Psoas muscle (tissue), 8 donors: ENCODE data around the gene CLMN. TPM values are rescaled to one million over a fixed set of nuclear protein-coding genes. Genes with fewer than 3 reads are reported as not detected.

ENCODE experiments used
- ATAC-seq, 4 donors: fragments of 200-7000 bp; cut with Tn5 transposase; one replicate each; pipeline ENCODE4 v1.9.1; 2020; ENCODE audit warnings: moderate library complexity in 3 of 4, mild to moderate bottlenecking in 2 of 4
- DNase-seq, 2 donors: peaks; one replicate each; pipeline ENCODE4 v3.0.0-alpha.2; 2020
- H3K27ac ChIP-seq: fragments of 200-600 bp; one replicate; pipeline ENCODE4 v1.8.0; 2022
- H3K27me3 ChIP-seq, 3 donors: fragments of 200-600 bp in 1 of 3; one replicate each; pipeline versions ENCODE4 v1.6.1 to v1.8.0; 2013 to 2022; ENCODE audit warnings: low read length in 2 of 3, mild to moderate bottlenecking in 2 of 3, moderate library complexity in 1 of 3; ENCODE audit not compliant: insufficient read depth in 3 of 3
- H3K36me3 ChIP-seq, 2 donors: fragments of 200-600 bp in 1 of 2; one replicate each; pipeline versions ENCODE4 v1.6.1 to v1.8.0; 2013 to 2022; ENCODE audit warnings: low read depth in 1 of 2, mild to moderate bottlenecking in 1 of 2, moderate library complexity in 1 of 2; ENCODE audit not compliant: insufficient read depth in 1 of 2
- H3K4me1 ChIP-seq: fragments of 200-600 bp; one replicate; pipeline ENCODE4 v1.8.0; 2022
- H3K4me3 ChIP-seq: fragments of 200-600 bp; one replicate; pipeline ENCODE4 v1.8.0; 2022; ENCODE audit warnings: mild to moderate bottlenecking
- H3K9me3 ChIP-seq: fragments of 200-600 bp; one replicate; pipeline ENCODE4 v1.8.0; 2022
- WGBS, 3 donors: extraction: QIAGEN DNeasy Blood & Tissue Kit; methylation state at CpG; one replicate each; pipeline versions ENCODE4 v1.1.6 to v1.1.7; 2013; 5-methylcytosine and 5-hydroxymethylcytosine counted together
- intact Hi-C, 2 donors: fragments of 100-400 bp; cut with DNase I; formaldehyde crosslinking; loops; one replicate each; pipeline versions ENCODE4 v1.11.0 to v1.14.2; 2022
- polyA plus RNA-seq, 3 donors: library from polyadenylated mRNA; stranded (reverse); fragments of 200-250 nt; gene quantifications; one replicate each; pipeline ENCODE4 v1.2.3, GENCODE V29; 2013
- total RNA-seq, 4 donors: library from RNA; stranded (reverse); fragmentation: NEBNext Ultra II Directional in 2 of 4; extraction: Animal tissue kit (Norgen Biotek cat#: 25700) in 2 of 4; gene quantifications; one replicate each; pipeline versions ENCODE4 v1.2.1 to v1.2.4, GENCODE V29; 2021 to 2023
- TF ChIP-seq, protein P1 (sequence below): fragments of 200-600 bp; IDR thresholded peaks from one replicate; pipeline ENCODE4 v1.8.0; 2022; ENCODE audit warnings: antibody characterized with exemption
- donor health status: healthy with polysubstance abuse.
- donor health status: DM: no; HTN: no; CAD: no; lungs with moderate emphysema.
- donor health status: Bipolar disorder and iron deficiency.
- donor health status: healthy.
- donor health status: DM: yes; HTN: yes; CAD: no.
- donor health status: DM: no; HTN: no; CAD: no.
- donor health status: DM: no; HTN: no; CAD: no.
- donor health status: DM: yes; HTN: yes; CAD: no.

Gene CLMN
- total and polyA plus RNA-seq, 7 donors = 1.7 to 9.6 (median 3.9) TPM

DNA sequence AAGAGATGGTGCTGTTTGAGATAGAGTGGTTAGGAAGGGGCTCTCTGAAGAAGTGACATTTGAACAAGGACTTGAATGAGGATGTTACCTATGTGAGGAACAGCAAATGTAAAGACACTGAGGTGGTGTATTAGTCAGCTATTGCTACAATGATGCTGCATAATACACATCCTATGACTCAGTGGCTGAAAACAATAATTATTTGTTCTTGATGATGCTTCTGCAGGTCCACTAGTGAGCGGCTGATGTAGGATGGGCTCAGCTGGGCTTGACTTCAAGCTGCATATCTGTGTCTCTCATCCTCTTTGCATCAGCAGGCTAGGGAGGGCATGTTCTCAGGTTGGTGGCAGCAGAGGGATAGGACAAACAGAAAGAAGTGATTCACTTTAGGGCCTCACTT is 21.4 kb upstream of the CLMN start:
- ATAC-seq = no peak
- Histone ChIP-seq H3K36me3 (no peaks in the 10 kb centered on the region), H3K27ac (no peak overlapping the region), H3K4me1 (peaks cover 2% of the 10 kb centered on the region), H3K4me3 (no peak overlapping the region), H3K9me3 (no peaks in the 10 kb centered on the region), H3K27me3 (peaks cover 0 to 20% (median 2%) of the 10 kb centered on the region in 3 donors)
- 93 to 97% (median 93%) methylated on average over 1 of the region's 1 CpG for WGBS, 3 donors
- TF ChIP-seq, protein P1, sequence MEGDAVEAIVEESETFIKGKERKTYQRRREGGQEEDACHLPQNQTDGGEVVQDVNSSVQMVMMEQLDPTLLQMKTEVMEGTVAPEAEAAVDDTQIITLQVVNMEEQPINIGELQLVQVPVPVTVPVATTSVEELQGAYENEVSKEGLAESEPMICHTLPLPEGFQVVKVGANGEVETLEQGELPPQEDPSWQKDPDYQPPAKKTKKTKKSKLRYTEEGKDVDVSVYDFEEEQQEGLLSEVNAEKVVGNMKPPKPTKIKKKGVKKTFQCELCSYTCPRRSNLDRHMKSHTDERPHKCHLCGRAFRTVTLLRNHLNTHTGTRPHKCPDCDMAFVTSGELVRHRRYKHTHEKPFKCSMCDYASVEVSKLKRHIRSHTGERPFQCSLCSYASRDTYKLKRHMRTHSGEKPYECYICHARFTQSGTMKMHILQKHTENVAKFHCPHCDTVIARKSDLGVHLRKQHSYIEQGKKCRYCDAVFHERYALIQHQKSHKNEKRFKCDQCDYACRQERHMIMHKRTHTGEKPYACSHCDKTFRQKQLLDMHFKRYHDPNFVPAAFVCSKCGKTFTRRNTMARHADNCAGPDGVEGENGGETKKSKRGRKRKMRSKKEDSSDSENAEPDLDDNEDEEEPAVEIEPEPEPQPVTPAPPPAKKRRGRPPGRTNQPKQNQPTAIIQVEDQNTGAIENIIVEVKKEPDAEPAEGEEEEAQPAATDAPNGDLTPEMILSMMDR = no peak
- intact Hi-C loops = no loop called here
- no peak for DNase-seq

DNA sequence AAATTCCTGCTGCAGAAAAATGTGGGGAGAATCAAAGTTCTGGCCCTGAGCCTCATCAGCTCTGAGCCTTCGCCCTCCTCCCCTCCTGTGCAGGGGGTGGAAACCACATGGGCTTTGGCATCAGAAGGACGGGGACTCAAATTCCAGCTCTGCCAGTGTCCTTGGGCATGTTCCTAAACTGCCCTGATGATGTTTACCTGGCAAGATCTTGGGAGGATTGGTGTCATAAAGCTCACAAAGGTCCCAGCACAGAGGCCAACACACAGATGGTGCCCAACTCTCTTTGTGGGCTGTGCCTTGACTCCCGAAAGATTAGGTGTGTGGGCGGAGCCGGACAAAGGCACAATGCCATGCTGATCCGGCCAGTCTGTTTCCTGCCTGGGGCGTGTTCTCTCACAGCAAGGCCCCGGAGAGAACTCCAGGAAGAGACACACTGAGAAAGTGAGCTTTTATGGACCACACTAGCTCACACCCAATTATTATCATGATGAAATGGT is 20.5 kb upstream of the CLMN start:
- whole genome bisulfite sequencing, 3 donors = 21 to 34% (median 24%) methylated on average over 8 of the region's 8 CpGs
- no peaks in the 10 kb centered on the region for H3K9me3 ChIP-seq
- peaks cover 0 to 25% (median 2%) of the 10 kb centered on the region in 3 donors for H3K27me3 ChIP-seq
- intact Hi-C loops = no loop called here
- TF ChIP-seq, protein P1 = no peak
- ATAC-seq (peak in 1 of 4 donors; percentile 62), DNase-seq (no peak)
- peaks cover 2% of the 10 kb centered on the region for H3K4me1 ChIP-seq
- no peak overlapping the region for H3K27ac ChIP-seq
- no peaks in the 10 kb centered on the region for H3K36me3 ChIP-seq
- H3K4me3 ChIP-seq = no peak overlapping the region

DNA sequence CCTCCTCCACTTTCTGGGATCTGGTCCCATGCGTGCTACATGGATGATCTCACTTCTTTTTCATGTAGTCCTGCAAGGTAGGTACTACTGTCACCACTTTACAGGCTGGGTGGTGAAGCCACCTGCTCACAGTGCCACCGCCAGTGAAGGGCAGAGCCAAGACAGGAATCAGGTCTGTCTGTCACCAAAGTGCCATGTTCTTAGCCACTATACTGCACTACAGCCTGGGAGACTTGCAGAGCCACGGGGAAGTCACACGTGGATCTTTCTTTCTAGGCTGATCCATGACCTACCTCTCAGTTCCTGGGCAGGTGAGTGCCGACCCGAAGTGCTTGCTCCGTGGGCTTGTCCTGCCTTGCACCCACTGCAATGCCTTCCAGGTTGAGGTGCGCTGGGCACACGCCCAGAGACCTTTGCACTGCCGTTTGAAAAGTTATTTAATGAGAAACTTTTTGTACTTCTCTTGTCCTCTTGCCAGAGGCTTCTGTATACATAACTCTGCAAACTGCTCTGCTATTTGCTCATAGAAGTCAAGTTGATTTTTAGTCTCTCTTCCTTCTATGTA is 19.7 kb upstream of the CLMN start:
- Histone ChIP-seq H3K4me3 (no peak overlapping the region), H3K27me3 (peaks cover 0 to 23% (median 2%) of the 10 kb centered on the region in 3 donors), H3K27ac (no peak overlapping the region), H3K36me3 (no peaks in the 10 kb centered on the region), H3K9me3 (no peaks in the 10 kb centered on the region), H3K4me1 (peaks cover 2% of the 10 kb centered on the region)
- TF ChIP-seq, protein P1 = no peak
- 75 to 79% (median 77%) methylated on average over 10 of the region's 10 CpGs for WGBS, 3 donors
- DNase-seq = no peak
- no peak for ATAC-seq
- intact Hi-C loops = no loop called here

DNA sequence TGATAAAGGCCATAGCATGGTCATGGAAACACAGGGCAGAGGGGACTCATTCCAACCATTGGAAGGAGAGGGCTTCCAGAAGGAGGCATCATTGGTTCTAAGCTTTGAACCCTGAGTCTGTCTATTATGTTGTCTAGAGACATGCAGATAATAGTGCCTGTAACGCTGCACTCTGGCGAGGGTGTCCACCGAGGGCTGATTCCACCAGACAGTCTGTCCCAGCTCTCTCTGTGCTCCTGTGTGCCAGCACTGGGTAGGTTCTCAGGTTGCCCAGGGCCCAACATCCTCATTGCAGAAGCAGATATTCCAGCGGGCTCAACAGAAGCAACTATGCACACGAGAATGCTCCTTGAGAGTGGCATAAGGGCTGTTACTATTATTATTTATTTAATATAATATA is 18.7 kb upstream of the CLMN start:
- Histone ChIP-seq H3K4me1 (peaks cover 2% of the 10 kb centered on the region), H3K27ac (no peak overlapping the region), H3K36me3 (no peaks in the 10 kb centered on the region), H3K9me3 (no peaks in the 10 kb centered on the region), H3K4me3 (no peak overlapping the region), H3K27me3 (peaks cover 0 to 18% (median 2%) of the 10 kb centered on the region in 3 donors)
- ATAC-seq (no peak), DNase-seq (no peak)
- intact Hi-C loops = no loop called here
- TF ChIP-seq, protein P1 = no peak
- 76 to 90% (median 81%) methylated on average over 5 of the region's 5 CpGs for WGBS, 3 donors
